Measurements from ENCODE around the gene CENPE.
A peak's percentile ranks its signal among the peaks of the same experiment; 100 is the strongest.

Gene CENPE

DNA sequence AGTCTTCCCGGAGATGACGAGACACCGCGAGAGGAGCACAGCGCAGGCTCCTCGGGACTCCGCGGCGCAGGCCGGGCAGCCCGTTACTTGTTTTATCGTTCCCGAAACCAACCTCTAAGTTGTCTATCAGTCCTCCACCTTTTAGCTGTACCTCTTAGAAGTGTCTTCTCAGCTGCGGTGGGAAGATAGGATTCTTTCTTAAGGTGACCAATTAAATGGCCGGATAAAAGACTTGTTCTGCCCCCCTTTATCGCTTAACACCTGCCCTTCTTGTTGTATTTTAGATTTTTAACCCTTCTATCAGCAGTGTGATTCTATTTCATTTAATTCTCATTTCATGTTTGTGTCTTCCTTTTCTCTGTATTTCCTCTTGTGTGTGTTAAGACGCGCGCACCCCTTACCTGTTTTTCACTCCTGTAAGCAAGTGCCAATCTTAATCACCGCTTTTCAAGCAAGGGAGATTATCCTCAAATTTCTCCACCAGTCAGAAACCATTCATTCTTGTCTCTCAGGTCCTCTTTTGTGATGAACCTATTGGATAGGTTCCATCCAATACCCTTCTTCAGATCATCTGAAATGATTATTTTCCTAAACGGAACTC, 121.3 kb downstream of the CENPE start, which contains the start of gene SLC9B2:
SLC9B2 (minus strand) TSS at position 15 of the 601 bp plus-strand sequence. CDS start 9,211 bp downstream, outside the sequence.
- TF ChIP-seq, protein P1, sequence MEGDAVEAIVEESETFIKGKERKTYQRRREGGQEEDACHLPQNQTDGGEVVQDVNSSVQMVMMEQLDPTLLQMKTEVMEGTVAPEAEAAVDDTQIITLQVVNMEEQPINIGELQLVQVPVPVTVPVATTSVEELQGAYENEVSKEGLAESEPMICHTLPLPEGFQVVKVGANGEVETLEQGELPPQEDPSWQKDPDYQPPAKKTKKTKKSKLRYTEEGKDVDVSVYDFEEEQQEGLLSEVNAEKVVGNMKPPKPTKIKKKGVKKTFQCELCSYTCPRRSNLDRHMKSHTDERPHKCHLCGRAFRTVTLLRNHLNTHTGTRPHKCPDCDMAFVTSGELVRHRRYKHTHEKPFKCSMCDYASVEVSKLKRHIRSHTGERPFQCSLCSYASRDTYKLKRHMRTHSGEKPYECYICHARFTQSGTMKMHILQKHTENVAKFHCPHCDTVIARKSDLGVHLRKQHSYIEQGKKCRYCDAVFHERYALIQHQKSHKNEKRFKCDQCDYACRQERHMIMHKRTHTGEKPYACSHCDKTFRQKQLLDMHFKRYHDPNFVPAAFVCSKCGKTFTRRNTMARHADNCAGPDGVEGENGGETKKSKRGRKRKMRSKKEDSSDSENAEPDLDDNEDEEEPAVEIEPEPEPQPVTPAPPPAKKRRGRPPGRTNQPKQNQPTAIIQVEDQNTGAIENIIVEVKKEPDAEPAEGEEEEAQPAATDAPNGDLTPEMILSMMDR (IDR thresholded peaks at IDR 0.05; ENCODE audit: extremely low read depth, missing control alignments): no peak

DNA sequence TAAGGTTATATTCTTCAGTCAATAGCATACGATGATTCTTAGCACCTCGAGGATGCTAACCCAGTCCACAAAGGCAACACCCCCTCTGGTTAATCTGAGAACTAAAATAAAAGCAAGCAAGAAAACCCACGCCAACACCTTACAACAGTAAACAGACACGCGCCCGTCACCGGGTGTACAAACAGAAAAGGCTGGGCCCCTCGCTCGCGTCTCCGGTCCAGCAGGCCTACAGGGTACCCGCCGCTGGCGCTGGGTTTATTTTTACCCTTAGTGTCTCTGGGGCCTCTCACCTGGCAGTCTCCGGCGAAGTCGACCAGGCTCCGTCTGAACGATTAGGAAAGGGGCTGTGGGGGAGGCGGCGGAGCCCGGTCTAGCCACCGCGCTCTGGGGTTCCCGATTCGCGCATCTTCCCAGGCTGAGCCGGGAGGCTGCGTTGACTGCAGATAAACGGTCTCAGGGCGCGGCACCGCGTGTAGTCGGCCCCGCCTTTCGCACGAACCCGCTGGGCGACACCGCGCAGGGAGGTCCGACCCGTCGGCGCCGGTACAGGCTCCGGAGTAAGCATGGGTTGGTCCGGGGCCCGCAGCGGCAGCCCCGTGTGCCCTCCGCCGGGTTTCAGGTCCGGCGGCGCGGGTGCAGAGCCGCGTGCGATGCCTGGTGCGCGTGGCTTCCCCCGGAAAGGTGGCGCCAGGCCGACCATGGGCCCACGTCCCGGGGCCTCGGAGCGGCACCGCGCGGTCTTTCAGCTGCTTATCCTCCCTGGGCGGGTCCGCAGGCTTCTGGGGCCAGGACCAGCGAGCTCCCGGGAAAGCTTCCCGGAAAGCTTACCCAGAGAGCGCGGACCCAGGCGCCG, 122.0 kb downstream of the CENPE start:
- peak; percentile 71 for DNase-seq (ENCODE audit: low spot score)
- TF ChIP-seq, protein P1 (IDR thresholded peaks at IDR 0.05; ENCODE audit: extremely low read depth, missing control alignments): no peak

More for the DNA sequence above, 121.3 kb downstream of the CENPE start, which contains the start of gene SLC9B2:
- peak; percentile 71 for DNase-seq (ENCODE audit: low spot score)

DNA sequence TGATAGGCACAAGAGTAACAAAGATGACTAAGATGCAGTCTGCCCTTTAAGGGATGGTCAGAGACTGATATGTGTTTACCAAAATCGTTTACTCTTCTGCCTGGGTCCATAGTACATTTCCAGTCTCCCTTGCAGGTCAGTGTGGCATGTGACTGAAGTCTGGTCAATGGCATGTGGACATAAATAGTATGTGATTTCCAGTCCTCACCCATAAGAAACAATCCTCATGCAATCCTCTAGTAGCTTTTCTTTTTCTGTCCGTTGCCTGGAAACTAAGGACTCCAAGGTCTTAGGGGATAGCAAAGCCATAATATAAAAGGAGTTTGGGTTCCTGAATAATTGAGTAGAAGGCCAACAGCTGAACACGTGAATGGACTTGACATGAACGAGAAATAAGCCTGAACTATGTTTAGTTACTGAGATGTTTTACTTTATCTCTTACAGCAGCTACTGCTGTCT, 122.7 kb downstream of the CENPE start:
- TF ChIP-seq, protein P1 (IDR thresholded peaks at IDR 0.05; ENCODE audit: extremely low read depth, missing control alignments): no peak
- DNase-seq (ENCODE audit: low spot score): no peak

DNA sequence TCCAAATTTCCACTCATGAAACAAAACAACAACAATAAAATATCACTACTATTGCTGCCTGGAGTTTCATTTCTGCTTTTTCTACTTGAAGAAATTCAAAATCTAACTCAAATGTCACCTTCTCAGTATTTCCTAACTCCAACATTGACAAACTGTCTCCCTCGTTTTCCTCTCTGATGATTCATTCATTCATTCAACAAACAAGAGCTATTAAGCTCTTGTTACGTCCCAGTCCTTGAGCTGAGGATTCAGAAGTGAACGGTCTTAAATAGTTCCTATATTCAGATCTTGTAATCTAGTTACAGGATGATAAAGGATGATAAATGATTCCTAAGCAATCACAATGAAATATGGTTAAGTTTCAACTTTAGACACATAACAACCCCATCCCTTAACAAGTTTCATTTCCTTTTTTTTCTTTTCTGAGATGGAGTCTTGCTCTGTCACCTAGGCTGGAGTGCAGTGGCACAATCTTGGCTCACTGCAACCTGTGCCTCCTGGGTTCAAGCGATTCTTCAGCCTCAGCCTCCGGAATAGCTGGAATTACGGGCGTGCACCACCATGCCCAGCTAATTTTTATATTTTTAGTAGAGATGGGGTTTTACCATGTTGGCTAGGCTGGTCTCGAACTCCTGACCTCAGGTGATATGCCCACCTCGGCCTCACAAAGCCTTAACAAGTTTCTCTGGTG, 123.3 kb downstream of the CENPE start:
- DNase-seq (ENCODE audit: low spot score): peak; percentile 44
- TF ChIP-seq, protein P1 (IDR thresholded peaks at IDR 0.05; ENCODE audit: extremely low read depth, missing control alignments): no peak

DNA sequence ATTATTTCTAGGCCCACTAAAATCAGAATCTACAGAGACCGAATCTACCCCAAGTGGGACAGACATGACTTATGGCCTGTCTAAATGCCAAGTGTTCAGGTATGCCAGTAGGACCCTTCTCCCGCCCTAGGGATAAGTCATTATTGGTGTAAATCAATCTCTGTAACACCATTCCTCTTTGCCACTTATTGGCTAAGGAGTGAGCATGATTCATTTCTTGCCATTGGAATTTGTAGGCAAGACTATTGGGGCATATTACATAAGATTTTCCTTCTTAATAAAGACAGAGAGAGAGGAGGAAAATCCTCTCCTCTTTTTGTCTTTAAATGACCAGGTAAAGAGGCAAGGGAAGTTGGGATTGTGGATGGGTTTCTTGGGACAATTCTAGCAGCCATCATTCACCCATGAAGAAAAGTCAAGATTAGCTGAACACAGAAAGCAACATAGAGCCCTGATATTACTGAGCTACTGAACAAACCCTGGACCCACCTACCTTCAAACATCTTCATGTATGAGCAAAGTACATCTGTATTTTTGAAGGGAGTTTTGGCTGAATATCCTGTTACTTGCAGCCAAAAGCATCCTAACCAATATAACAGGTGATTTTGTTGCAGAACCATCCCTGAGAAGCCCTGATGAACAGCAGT, 124.2 kb downstream of the CENPE start:
- TF ChIP-seq, protein P1 (IDR thresholded peaks at IDR 0.05; ENCODE audit: extremely low read depth, missing control alignments): no peak
- DNase-seq (ENCODE audit: low spot score): no peak

DNA sequence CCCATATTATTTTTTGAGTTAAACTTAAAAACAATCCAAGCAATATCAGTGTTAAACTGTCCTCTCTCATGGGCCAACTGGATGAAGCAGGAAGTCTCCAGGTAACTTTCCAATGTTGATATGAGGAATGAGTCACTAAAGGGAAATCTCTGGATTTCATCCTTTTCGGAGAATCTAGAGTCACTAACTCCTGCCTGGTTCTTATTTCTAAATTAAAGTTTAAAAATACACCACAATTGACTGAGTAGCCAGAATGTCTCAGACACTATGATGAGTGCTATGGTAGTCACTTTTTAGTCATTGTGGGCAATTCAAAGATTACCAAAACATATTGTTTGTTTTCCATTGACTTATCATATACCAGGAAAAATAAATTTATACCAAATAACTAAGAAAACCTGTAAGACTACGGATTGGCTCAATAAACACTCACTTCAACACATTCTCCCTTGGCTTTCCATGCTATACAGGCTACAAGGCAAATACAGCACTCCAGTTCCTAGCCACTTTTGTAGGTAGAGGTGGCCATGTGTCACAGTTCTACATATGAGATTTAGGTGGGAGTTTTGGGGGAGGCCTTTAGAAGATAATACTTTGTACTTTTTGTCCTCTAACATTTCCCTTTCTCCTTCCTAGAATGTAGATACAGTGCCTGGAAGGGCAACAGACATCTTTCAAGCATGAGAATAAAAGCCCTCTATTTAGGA, 130.1 kb downstream of the CENPE start:
- TF ChIP-seq, protein P1 (IDR thresholded peaks at IDR 0.05; ENCODE audit: extremely low read depth, missing control alignments): no peak
- DNase-seq (ENCODE audit: low spot score): no peak
